Gastroesophageal sphincter (tissue), 3 donors: Measurements from ENCODE around the gene SP8.

ENCODE experiments used
- CTCF ChIP-seq, 4 experiments: fragments of 200-600 bp in 2 of 4; fragments of 450-650 bp in 2 of 4; sonication (generic) in 1 of 4; IDR thresholded peaks; one replicate each; pipeline ENCODE4 v1.5.1; 2017 to 2019; ENCODE audit warnings: antibody characterized with exemption in 4 of 4, mild to moderate bottlenecking in 2 of 4, moderate library complexity in 2 of 4
- EP300 ChIP-seq: sonication (generic); formaldehyde crosslinking; IDR thresholded peaks from one replicate; pipeline ENCODE4 v1.6.1; 2017; ENCODE audit warnings: antibody characterized with exemption, mild to moderate bottlenecking
- POLR2A ChIP-seq, 2 donors: fragments of 450-650 bp; IDR thresholded peaks; one replicate each; pipeline ENCODE4 v1.6.1; 2017; ENCODE audit warnings: antibody characterized with exemption in 2 of 2, mild to moderate bottlenecking in 2 of 2, moderate library complexity in 1 of 2
- POLR2AphosphoS5 ChIP-seq: sonication (generic); formaldehyde crosslinking; IDR thresholded peaks from one replicate; pipeline ENCODE4 v1.6.1; 2017; ENCODE audit warnings: antibody characterized with exemption

- TF ChIP-seq CTCF (IDR thresholded peaks at IDR 0.05) (no peak), POLR2AphosphoS5 (no peak), POLR2A (IDR thresholded peaks at IDR 0.05) (no peak), EP300 (no peak)
Measured at GRCh38 chr7:20834656-20835055, 48.0 kb upstream of the SP8 start.
